B cell (primary cell): ENCODE measurements around the gene PPP1R13B.

Experiments used
- EZH2 ChIP-seq: IDR thresholded peaks from 2 replicates; pipeline ENCODE4 v1.6.1; 2012; ENCODE audit warnings: borderline replicate concordance, low read depth, mild to moderate bottlenecking, moderate library complexity, low read length; ENCODE audit not compliant: insufficient read depth, poor library complexity, severe bottlenecking
- TF ChIP-seq, protein P1 (sequence below): fragments of 200-600 bp; IDR thresholded peaks from one replicate; pipeline ENCODE4 v1.8.0; 2022; ENCODE audit warnings: antibody characterized with exemption, mild to moderate bottlenecking

DNA sequence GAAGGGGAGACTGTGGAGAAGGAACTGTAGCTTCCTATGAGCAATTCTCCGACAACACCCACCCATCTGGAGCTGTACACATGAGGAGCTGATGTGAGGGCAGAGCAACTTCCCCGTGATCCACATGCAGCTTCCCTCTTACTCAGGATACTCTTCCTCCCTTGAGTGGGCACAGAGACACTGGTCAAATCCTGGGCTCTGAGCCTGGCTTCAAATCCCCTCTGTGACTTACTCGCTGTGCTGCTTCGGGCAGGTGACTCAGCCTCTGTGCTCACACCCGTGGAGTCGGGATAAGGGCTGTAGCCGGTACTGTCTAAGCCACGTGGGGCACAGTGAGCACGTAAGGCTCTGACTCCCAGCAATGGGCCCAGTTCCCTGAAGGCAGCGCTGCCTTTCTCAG, 100.7 kb downstream of the PPP1R13B start:
- TF ChIP-seq, protein P1, sequence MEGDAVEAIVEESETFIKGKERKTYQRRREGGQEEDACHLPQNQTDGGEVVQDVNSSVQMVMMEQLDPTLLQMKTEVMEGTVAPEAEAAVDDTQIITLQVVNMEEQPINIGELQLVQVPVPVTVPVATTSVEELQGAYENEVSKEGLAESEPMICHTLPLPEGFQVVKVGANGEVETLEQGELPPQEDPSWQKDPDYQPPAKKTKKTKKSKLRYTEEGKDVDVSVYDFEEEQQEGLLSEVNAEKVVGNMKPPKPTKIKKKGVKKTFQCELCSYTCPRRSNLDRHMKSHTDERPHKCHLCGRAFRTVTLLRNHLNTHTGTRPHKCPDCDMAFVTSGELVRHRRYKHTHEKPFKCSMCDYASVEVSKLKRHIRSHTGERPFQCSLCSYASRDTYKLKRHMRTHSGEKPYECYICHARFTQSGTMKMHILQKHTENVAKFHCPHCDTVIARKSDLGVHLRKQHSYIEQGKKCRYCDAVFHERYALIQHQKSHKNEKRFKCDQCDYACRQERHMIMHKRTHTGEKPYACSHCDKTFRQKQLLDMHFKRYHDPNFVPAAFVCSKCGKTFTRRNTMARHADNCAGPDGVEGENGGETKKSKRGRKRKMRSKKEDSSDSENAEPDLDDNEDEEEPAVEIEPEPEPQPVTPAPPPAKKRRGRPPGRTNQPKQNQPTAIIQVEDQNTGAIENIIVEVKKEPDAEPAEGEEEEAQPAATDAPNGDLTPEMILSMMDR = no peak
- TF ChIP-seq EZH2 = no peak
